Gastroesophageal sphincter (tissue), 3 donors: ENCODE measurements around the gene GRIN1.

Experiments
- POLR2AphosphoS5 ChIP-seq: sonication (generic); formaldehyde crosslinking; IDR thresholded peaks from one replicate; pipeline ENCODE4 v1.6.1; 2017; ENCODE audit warnings: antibody characterized with exemption
- TF ChIP-seq, protein P1 (sequence below), 4 experiments: fragments of 200-600 bp in 2 of 4; fragments of 450-650 bp in 2 of 4; sonication (generic) in 1 of 4; IDR thresholded peaks; one replicate each; pipeline ENCODE4 v1.5.1; 2017 to 2019; ENCODE audit warnings: antibody characterized with exemption in 4 of 4, mild to moderate bottlenecking in 2 of 4, moderate library complexity in 2 of 4

DNA sequence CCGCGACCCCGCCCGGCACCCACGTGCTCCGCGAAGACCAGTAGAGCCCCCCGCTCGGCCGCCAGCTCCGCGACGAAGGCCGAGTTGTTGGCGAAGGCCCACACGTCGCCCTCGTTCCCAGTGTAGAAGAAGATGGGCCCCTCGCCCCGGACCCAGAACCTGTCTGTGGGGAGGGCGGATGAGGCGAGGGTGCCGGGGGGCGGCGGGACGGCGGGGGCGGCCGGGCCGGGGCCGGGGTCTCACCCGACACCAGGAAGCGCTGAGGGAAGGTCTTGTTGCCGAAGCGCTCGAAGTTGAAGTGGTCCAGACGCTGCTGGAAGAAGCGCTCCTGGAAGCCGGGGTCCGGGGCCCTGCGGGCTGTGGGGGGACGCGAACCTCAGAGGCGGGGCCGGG lies 24.7 kb upstream of the GRIN1 start:
- TF ChIP-seq POLR2AphosphoS5, result no peak
- TF ChIP-seq, protein P1, sequence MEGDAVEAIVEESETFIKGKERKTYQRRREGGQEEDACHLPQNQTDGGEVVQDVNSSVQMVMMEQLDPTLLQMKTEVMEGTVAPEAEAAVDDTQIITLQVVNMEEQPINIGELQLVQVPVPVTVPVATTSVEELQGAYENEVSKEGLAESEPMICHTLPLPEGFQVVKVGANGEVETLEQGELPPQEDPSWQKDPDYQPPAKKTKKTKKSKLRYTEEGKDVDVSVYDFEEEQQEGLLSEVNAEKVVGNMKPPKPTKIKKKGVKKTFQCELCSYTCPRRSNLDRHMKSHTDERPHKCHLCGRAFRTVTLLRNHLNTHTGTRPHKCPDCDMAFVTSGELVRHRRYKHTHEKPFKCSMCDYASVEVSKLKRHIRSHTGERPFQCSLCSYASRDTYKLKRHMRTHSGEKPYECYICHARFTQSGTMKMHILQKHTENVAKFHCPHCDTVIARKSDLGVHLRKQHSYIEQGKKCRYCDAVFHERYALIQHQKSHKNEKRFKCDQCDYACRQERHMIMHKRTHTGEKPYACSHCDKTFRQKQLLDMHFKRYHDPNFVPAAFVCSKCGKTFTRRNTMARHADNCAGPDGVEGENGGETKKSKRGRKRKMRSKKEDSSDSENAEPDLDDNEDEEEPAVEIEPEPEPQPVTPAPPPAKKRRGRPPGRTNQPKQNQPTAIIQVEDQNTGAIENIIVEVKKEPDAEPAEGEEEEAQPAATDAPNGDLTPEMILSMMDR (IDR thresholded peaks at IDR 0.05), result no peak
